Aorta (tissue), 5 donors: ENCODE results near the gene HDAC9. TPM values are rescaled to one million over a fixed set of nuclear protein-coding genes. Genes with fewer than 3 reads are reported as not detected.

Source experiments
- ATAC-seq: fragments of 200-7000 bp; cut with Tn5 transposase; one replicate; pipeline ENCODE4 v1.9.1; 2022; ENCODE audit warnings: moderate library complexity; ENCODE audit not compliant: low FRiP score
- DNase-seq, 2 donors: peaks; one replicate each; pipeline ENCODE4 v3.0.0-alpha.2; 2020
- H3K27ac ChIP-seq, 2 donors: one replicate each; pipeline ENCODE4 v1.5.1; 2013; ENCODE audit warnings: low read length in 2 of 2, mild to moderate bottlenecking in 2 of 2, moderate library complexity in 2 of 2, control low read depth in 1 of 2, inconsistent platforms in 1 of 2, low read depth in 1 of 2
- H3K27me3 ChIP-seq, 2 donors: one replicate each; pipeline ENCODE4 v1.6.1; 2013; ENCODE audit warnings: control low read depth in 1 of 2, low read length in 1 of 2, mild to moderate bottlenecking in 1 of 2, moderate library complexity in 1 of 2; ENCODE audit not compliant: insufficient read depth in 2 of 2, control insufficient read depth in 1 of 2
- H3K36me3 ChIP-seq, 2 donors: one replicate each; pipeline ENCODE4 v1.6.1; 2013; ENCODE audit warnings: control low read depth in 1 of 2, low read length in 1 of 2, mild to moderate bottlenecking in 1 of 2; ENCODE audit not compliant: insufficient read depth in 2 of 2, control insufficient read depth in 1 of 2
- H3K4me1 ChIP-seq, 2 donors: one replicate each; pipeline ENCODE4 v1.6.1; 2013; ENCODE audit warnings: low read length in 2 of 2, control low read depth in 1 of 2, mild to moderate bottlenecking in 1 of 2, moderate library complexity in 1 of 2; ENCODE audit not compliant: insufficient read depth in 2 of 2, control insufficient read depth in 1 of 2
- H3K4me3 ChIP-seq, 2 donors: one replicate each; pipeline ENCODE4 v1.5.1; 2013; ENCODE audit warnings: low read length in 2 of 2, control low read depth in 1 of 2, mild to moderate bottlenecking in 1 of 2
- H3K9me3 ChIP-seq: one replicate; pipeline ENCODE4 v1.6.1; 2013; ENCODE audit warnings: mild to moderate bottlenecking, low read length; ENCODE audit not compliant: control insufficient read depth
- WGBS, 2 donors: extraction: QIAGEN DNeasy Blood & Tissue Kit; methylation state at CpG; one replicate each; pipeline ENCODE4 v1.1.7; 2013; 5-methylcytosine and 5-hydroxymethylcytosine counted together
- intact Hi-C, 2 donors: fragments of 100-400 bp; cut with DNase I; formaldehyde crosslinking; loops; one replicate each; pipeline versions ENCODE4 v1.14.2 to v1.15.0; 2022
- polyA plus RNA-seq, 2 donors: library from polyadenylated mRNA; stranded (reverse); fragments of 200-250 nt; gene quantifications; one replicate each; pipeline ENCODE4 v1.2.3, GENCODE V29; 2013
- total RNA-seq, 2 donors: library from RNA; stranded (reverse); fragmentation: NEBNext Ultra II Directional; extraction: Animal tissue kit (Norgen Biotek cat#: 25700); gene quantifications; one replicate each; pipeline ENCODE4 v1.2.1, GENCODE V29; 2021
- donor health status: healthy with polysubstance abuse.
- donor health status: Bipolar disorder and iron deficiency.
- donor health status: DM: no; HTN: no; CAD: no.
- donor health status: DM: no; HTN: no; CAD: no.
- donor health status: DM: yes; HTN: yes; CAD: no.

The HDAC9 gene
- total and polyA plus RNA-seq, 4 donors: 9.1 to 122 (median 31.2) TPM

DNA sequence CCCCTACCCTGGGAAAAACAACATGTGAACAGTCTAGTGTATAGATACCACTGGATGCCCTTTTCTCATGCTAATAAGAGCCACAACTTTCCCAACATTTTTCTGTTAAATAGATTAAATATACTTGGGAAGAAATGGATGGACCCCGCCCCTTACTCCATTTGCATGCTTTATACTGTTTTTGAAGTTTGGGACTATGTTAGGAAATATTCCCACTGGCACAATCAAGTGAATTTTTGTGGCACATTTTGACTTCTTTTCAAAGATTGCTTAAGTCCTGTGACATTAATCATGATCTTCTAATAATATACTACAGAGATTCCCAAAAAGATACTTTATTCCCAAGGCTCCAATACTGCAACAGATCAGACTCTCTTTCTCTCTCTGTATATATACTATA is 405.3 kb downstream of the HDAC9 start:
- peaks cover 0 to 3% of the 10 kb centered on the region in 2 donors for H3K4me1 ChIP-seq
- ATAC-seq: no peak
- 75 to 93% methylated on average over 1 of the region's 1 CpG for WGBS, 2 donors
- H3K9me3 ChIP-seq: no peaks in the 10 kb centered on the region
- H3K27ac ChIP-seq: no peak overlapping the region
- intact Hi-C loops: no loop called here
- no peaks in the 10 kb centered on the region for H3K27me3 ChIP-seq
- H3K4me3 ChIP-seq: no peak overlapping the region
- no peak for DNase-seq
- H3K36me3 ChIP-seq: no peaks in the 10 kb centered on the region

DNA sequence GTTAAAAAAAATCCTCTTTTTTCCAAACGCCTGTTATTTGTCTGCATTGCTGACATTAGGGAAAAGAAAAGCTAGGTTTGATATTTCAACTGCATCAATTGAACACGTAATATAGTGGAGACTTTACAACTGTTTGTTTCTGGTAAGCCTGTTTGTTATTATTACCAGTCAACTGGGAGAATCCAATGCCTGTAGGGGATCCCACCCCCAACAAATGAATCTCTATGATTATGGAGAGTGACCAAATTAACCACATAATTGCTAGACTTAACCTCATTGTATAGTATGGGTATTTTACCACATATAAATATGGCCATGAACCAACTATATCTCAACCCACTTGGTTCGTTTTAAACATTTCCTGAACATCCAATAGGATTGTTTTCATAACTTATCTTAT is 405.8 kb downstream of the HDAC9 start:
- H3K4me1 ChIP-seq: peaks cover 0 to 3% of the 10 kb centered on the region in 2 donors
- no peaks in the 10 kb centered on the region for H3K9me3 ChIP-seq
- 66 to 67% methylated on average over 3 of the region's 3 CpGs for WGBS, 2 donors
- DNase-seq: no peak
- H3K36me3 ChIP-seq: no peaks in the 10 kb centered on the region
- no peak for ATAC-seq
- intact Hi-C loops: no loop called here
- H3K4me3 ChIP-seq: no peak overlapping the region
- no peak overlapping the region for H3K27ac ChIP-seq
- H3K27me3 ChIP-seq: no peaks in the 10 kb centered on the region

DNA sequence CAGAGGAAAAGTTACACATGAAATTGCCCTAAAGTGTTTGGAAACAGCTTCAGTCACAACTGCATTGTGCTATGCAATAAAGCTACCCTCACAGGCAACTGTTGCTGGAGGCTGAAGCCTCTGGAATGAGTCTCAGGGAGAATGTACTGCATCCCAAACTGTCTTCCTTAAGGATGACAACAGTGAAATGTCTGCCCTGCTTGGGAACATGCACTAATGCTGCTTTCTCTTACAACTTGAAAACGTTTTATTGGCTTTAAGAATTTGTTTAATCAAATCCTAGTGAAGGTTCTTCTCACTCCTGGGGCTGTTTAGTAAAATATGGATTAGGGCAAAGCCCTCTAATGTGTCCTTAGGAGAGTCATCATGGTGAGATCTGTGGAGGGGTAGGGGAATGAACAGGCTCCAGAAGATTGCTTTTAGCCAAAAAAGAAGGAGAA is 406.5 kb downstream of the HDAC9 start:
- H3K4me3 ChIP-seq: no peak overlapping the region
- no peaks in the 10 kb centered on the region for H3K27me3 ChIP-seq
- H3K27ac ChIP-seq: no peak overlapping the region
- no peak for DNase-seq
- H3K9me3 ChIP-seq: no peaks in the 10 kb centered on the region
- intact Hi-C loops: no loop called here
- ATAC-seq: no peak
- H3K36me3 ChIP-seq: no peaks in the 10 kb centered on the region
- 8 to 9% methylated on average over 1 of the region's 1 CpG for WGBS, 2 donors
- peaks cover 0 to 3% of the 10 kb centered on the region in 2 donors for H3K4me1 ChIP-seq

DNA sequence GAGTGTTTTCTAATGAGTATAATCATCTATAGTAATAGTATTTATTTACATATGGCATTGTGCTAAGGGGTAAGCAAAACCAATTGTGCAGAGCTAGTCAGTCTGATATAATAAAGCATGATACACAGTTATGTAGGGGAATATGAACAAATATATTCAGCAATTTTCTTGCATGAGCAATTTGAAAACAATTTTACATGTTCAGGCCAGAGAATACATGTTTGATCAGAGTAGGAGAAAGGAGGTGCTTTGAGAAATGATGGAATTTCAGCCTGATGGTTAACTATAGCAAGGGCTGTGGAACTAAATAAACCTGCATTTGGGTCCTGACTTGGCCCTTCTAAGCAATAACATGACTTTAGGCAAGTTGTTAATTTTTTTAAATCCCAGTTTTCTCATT is 407.3 kb downstream of the HDAC9 start:
- Histone ChIP-seq H3K9me3 (no peaks in the 10 kb centered on the region), H3K4me1 (peaks cover 0 to 3% of the 10 kb centered on the region in 2 donors), H3K36me3 (no peaks in the 10 kb centered on the region), H3K4me3 (no peak overlapping the region), H3K27ac (no peak overlapping the region), H3K27me3 (no peaks in the 10 kb centered on the region)
- no peak for ATAC-seq
- intact Hi-C loops: no loop called here
- no peak for DNase-seq

DNA sequence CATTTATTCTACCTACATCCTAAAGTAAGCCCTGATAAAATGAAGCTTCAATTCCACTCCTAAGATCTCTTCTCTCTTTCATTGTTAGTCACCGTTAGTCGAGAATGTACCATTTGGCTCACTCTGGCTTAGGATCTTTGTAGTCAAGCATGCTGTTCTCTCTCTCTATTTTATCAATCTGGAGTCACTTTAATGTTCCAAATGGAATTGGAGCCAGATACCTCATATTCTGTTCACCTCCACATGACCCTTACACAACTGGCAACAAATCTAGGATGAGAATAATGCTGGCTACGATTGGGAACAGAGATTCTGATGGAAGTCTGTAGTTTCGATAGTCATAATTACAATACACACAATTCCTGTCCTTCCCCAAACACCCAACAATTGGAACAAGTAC is 408.1 kb downstream of the HDAC9 start:
- no peak for DNase-seq
- no peaks in the 10 kb centered on the region for H3K27me3 ChIP-seq
- no peak overlapping the region for H3K4me3 ChIP-seq
- no peak overlapping the region for H3K27ac ChIP-seq
- H3K9me3 ChIP-seq: no peaks in the 10 kb centered on the region
- H3K36me3 ChIP-seq: no peaks in the 10 kb centered on the region
- WGBS, 2 donors: 49 to 57% methylated on average over 4 of the region's 4 CpGs
- intact Hi-C loops: no loop called here
- no peak for ATAC-seq
- H3K4me1 ChIP-seq: peaks cover 0 to 3% of the 10 kb centered on the region in 2 donors

DNA sequence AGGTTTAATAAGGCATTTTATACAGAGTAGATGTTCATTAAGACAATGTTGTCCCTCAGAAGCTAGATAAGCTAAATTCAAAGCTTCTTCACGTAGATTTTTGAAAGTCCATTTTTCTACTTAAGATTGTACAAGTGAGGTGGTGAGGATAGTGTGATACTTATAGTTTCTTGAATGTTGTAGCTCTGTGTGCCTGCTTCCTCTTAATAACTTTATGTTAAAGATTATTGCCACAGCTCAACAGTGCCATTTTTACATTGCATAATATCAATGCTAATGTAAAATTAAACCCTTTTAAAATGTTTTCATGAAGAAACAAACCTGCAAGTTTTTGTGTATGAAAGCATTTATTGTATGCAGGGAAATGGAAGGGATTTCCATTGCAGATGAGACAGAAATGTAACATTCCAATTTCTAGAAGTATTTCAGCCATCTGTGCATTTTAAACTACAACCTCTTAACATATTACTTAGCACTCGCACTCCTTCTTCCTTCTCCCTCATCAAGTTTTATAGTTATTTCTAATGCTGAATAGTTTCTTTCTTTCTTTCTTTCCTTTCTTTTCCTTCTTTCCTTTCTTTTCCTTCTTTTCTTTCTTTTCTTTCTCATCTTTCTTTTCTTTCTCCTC is 409.9 kb downstream of the HDAC9 start:
- ATAC-seq (no peak), DNase-seq (no peak)
- intact Hi-C loops: no loop called here

DNA sequence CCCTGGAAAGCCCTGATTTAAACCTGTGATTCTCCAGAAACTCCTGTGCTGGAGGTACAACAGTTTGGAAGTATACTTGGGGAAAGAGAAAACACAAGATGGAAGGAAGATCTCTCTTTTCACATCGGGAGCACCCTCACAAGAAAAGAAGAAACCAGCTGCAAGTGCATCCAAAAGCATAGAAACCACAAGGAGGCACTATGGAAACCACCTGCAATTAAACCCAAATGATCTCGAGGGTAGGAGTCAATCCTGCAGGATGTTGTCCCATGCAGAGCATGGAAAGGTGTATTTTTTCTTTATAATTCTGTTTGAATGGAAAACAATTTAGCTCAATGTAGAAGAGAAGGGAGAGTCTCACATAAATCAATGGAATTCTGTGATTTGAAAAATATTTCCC is 411.4 kb downstream of the HDAC9 start:
- WGBS, 2 donors: 74 to 77% methylated on average over 2 of the region's 2 CpGs
- H3K4me3 ChIP-seq: no peak overlapping the region
- H3K36me3 ChIP-seq: no peaks in the 10 kb centered on the region
- DNase-seq: no peak
- H3K4me1 ChIP-seq: no peaks in the 10 kb centered on the region
- ATAC-seq: no peak
- H3K27ac ChIP-seq: no peak overlapping the region
- no peaks in the 10 kb centered on the region for H3K9me3 ChIP-seq
- intact Hi-C loops: no loop called here
- H3K27me3 ChIP-seq: no peaks in the 10 kb centered on the region

More for the DNA sequence above, 409.9 kb downstream of the HDAC9 start:
- no peak overlapping the region for H3K4me3 ChIP-seq
- H3K36me3 ChIP-seq: no peaks in the 10 kb centered on the region
- WGBS, 2 donors: 97 to 98% methylated on average over 2 of the region's 2 CpGs
- no peaks in the 10 kb centered on the region for H3K4me1 ChIP-seq
- H3K27ac ChIP-seq: no peak overlapping the region
- no peaks in the 10 kb centered on the region for H3K27me3 ChIP-seq
- H3K9me3 ChIP-seq: no peaks in the 10 kb centered on the region

DNA sequence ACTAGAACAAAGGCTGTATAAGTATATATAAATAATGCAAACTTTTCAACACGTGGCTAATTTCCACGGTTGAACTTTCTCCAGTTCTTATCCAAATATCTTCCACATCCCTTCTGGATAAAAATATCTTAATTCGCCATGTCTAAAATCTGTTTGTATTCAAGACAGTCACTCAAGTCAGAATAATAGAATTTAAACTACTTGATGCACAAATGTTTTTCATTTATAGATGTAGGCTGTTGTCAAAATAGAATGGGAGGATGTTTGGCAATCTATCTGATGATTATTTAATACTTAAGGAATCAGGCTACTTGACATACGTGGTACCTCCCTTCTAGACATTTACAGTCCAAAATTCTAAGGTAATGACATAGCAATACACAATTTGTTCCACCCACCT is 417.6 kb downstream of the HDAC9 start:
- DNase-seq (no peak), ATAC-seq (no peak)
- Histone ChIP-seq H3K4me1 (no peaks in the 10 kb centered on the region), H3K36me3 (no peaks in the 10 kb centered on the region), H3K9me3 (no peaks in the 10 kb centered on the region), H3K27ac (no peak overlapping the region), H3K4me3 (no peak overlapping the region), H3K27me3 (no peaks in the 10 kb centered on the region)
- intact Hi-C loops: no loop called here
- 14 to 26% methylated on average over 4 of the region's 4 CpGs for WGBS, 2 donors

DNA sequence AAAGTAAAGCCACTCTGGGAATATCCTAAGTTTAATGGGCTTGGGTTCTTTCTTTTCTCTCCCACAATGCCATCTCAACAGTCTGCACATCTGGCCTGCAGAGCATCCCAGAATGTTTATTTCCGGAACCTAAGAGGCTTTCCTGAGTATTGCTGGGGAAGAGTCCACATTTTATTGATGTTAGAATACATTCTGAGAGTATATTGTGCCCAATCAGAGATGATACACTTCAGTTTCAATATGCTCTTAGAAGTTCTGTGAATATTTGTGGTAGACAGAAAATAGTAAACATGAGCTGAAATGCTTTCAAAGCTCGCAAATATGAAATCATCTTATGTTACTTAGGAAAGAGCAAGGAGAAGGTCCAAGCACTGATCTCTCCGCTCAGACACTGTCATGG is 421.3 kb downstream of the HDAC9 start:
- no peak overlapping the region for H3K27ac ChIP-seq
- H3K9me3 ChIP-seq: no peaks in the 10 kb centered on the region
- intact Hi-C loops: no loop called here
- no peaks in the 10 kb centered on the region for H3K36me3 ChIP-seq
- H3K4me3 ChIP-seq: no peak overlapping the region
- WGBS, 2 donors: 73 to 95% methylated on average over 3 of the region's 3 CpGs
- H3K4me1 ChIP-seq: no peaks in the 10 kb centered on the region
- H3K27me3 ChIP-seq: no peaks in the 10 kb centered on the region
- ATAC-seq: no peak
- DNase-seq: no peak
